Osteoblast (primary cell): ENCODE measurements around the gene ADAP1. TPM values are rescaled to one million over a fixed set of nuclear protein-coding genes. Genes with fewer than 3 reads are reported as not detected.

Experiments
- DNase-seq: peaks from one replicate; pipeline ENCODE4 v3.0.0; 2011; ENCODE audit warnings: low spot score, mixed read lengths; ENCODE audit not compliant: insufficient read length; ENCODE audit errors: missing footprints
- H2AFZ ChIP-seq: 2 replicates; pipeline ENCODE4 v1.6.0; 2011; ENCODE audit warnings: mild to moderate bottlenecking, low read length
- H3K27ac ChIP-seq: 2 replicates; pipeline ENCODE4 v1.5.1; 2011; ENCODE audit warnings: mild to moderate bottlenecking, low read depth, low read length, moderate library complexity
- H3K27me3 ChIP-seq: 2 replicates; pipeline ENCODE4 v1.6.0; 2012; ENCODE audit warnings: mild to moderate bottlenecking, control low read depth, inconsistent platforms, low read length, moderate library complexity; ENCODE audit not compliant: insufficient read depth
- H3K36me3 ChIP-seq: 2 replicates; pipeline ENCODE4 v1.5.1; 2011; ENCODE audit warnings: mild to moderate bottlenecking, low read length, control low read depth, moderate library complexity; ENCODE audit not compliant: insufficient read depth
- H3K4me1 ChIP-seq: 2 replicates; pipeline ENCODE4 v1.5.1; 2011; ENCODE audit warnings: mild to moderate bottlenecking, low read length, control low read depth, moderate library complexity; ENCODE audit not compliant: insufficient read depth
- H3K4me2 ChIP-seq: 2 replicates; pipeline ENCODE4 v1.6.0; 2011; ENCODE audit warnings: mild to moderate bottlenecking, low read length; ENCODE audit not compliant: insufficient read depth
- H3K4me3 ChIP-seq: fragments of 200-600 bp; sonication (generic); 3 replicates; pipeline ENCODE4 v1.5.1; 2012; ENCODE audit warnings: mild to moderate bottlenecking, low read length, inconsistent platforms; ENCODE audit not compliant: insufficient read depth
- H3K79me2 ChIP-seq: 2 replicates; pipeline ENCODE4 v1.6.0; 2012; ENCODE audit warnings: mild to moderate bottlenecking, low read length, control low read depth, inconsistent platforms; ENCODE audit not compliant: insufficient read depth
- H3K9me3 ChIP-seq: 2 replicates; pipeline ENCODE4 v1.5.1; 2011; ENCODE audit warnings: low read depth, low read length, control low read depth
- H4K20me1 ChIP-seq: 2 replicates; pipeline ENCODE4 v1.6.0; 2012; ENCODE audit warnings: mild to moderate bottlenecking, low read length, control low read depth; ENCODE audit not compliant: insufficient read depth
- CTCF ChIP-seq: IDR thresholded peaks from 2 replicates; pipeline ENCODE4 v1.5.1; 2011; ENCODE audit warnings: mild to moderate bottlenecking, low read depth, low read length, moderate library complexity; ENCODE audit errors: extremely low read depth
- total RNA-seq: library from RNA; depleted of rRNA; stranded (reverse); fragments of >200 nt; gene quantifications from 2 replicates; pipeline ENCODE4 v1.2.3, GENCODE V29; 2012

ADAP1 gene
- total RNA-seq, 1 donor: 2.2 TPM

- H3K36me3 ChIP-seq: peaks cover 23% of the 10 kb centered on the region
These were observed 61.6 kb downstream of the ADAP1 start for GRCh38 chr7:892648-893593.

GRCh38 chr7:891805-892204 lies 62.7 kb downstream of the ADAP1 start:
- H3K4me1 ChIP-seq: no peaks in the 10 kb centered on the region
- H2AFZ ChIP-seq: no peak overlapping the region
- no peak for DNase-seq
- TF ChIP-seq CTCF: no peak
- no peaks in the 10 kb centered on the region for H3K27me3 ChIP-seq
- H3K36me3 ChIP-seq: peaks cover 23% of the 10 kb centered on the region
- H3K9me3 ChIP-seq: no peaks in the 10 kb centered on the region
- no peak overlapping the region for H3K4me2 ChIP-seq
- peaks cover 26% of the 10 kb centered on the region for H3K79me2 ChIP-seq
- H3K4me3 ChIP-seq: no peak overlapping the region
- peaks cover 26% of the 10 kb centered on the region for H4K20me1 ChIP-seq
- no peak overlapping the region for H3K27ac ChIP-seq

More at GRCh38 chr7:892648-893593, 61.6 kb downstream of the ADAP1 start:
- Histone ChIP-seq H3K9me3 (no peaks in the 10 kb centered on the region), H3K4me2 (no peak overlapping the region), H3K4me1 (no peaks in the 10 kb centered on the region), H4K20me1 (peaks cover 21% of the 10 kb centered on the region), H3K27me3 (no peaks in the 10 kb centered on the region), H3K27ac (no peak overlapping the region), H3K79me2 (peaks cover 15% of the 10 kb centered on the region), H2AFZ (no peak overlapping the region), H3K4me3 (no peak overlapping the region)
- TF ChIP-seq CTCF: no peak
- DNase-seq: peak; percentile 89

GRCh38 chr7:891291-891690 lies 63.2 kb downstream of the ADAP1 start:
- H3K27me3 ChIP-seq: no peaks in the 10 kb centered on the region
- H3K4me1 ChIP-seq: no peaks in the 10 kb centered on the region
- peaks cover 28% of the 10 kb centered on the region for H4K20me1 ChIP-seq
- H3K9me3 ChIP-seq: no peaks in the 10 kb centered on the region
- H3K4me2 ChIP-seq: no peak overlapping the region
- H3K79me2 ChIP-seq: peaks cover 31% of the 10 kb centered on the region
- H3K36me3 ChIP-seq: peaks cover 28% of the 10 kb centered on the region
- no peak overlapping the region for H3K27ac ChIP-seq
- no peak for TF ChIP-seq CTCF
- no peak overlapping the region for H2AFZ ChIP-seq
- H3K4me3 ChIP-seq: no peak overlapping the region
- no peak for DNase-seq

GRCh38 chr7:890868-891267 lies 63.6 kb downstream of the ADAP1 start:
- TF ChIP-seq CTCF: no peak
- peaks cover 32% of the 10 kb centered on the region for H4K20me1 ChIP-seq
- no peak overlapping the region for H3K4me2 ChIP-seq

More at GRCh38 chr7:890868-891267, 63.6 kb downstream of the ADAP1 start:
- DNase-seq: no peak
- Histone ChIP-seq H2AFZ (no peak overlapping the region), H3K79me2 (peaks cover 35% of the 10 kb centered on the region), H3K27ac (no peak overlapping the region), H3K4me1 (no peaks in the 10 kb centered on the region), H3K27me3 (no peaks in the 10 kb centered on the region), H3K9me3 (no peaks in the 10 kb centered on the region), H3K4me3 (no peak overlapping the region), H3K36me3 (peaks cover 29% of the 10 kb centered on the region)
